ENCODE measurements around the gene SESTD1. TPM values are rescaled to one million over a fixed set of nuclear protein-coding genes. Genes with fewer than 3 reads are reported as not detected.

SESTD1 gene
- total RNA-seq, 6 donors from 2014 or later: 38.0 to 108 (median 92.4) TPM

GRCh38 chr2:179263446-179264367 lies 925 bp downstream of the SESTD1 start:
- peak overlapping the region; percentile 57 to 75 (median 72) for H3K4me3 ChIP-seq
- TF ChIP-seq CTCF (IDR thresholded peaks at IDR 0.05): no peak
- no peak for TF ChIP-seq POLR2AphosphoS5 (IDR thresholded peaks at IDR 0.05)
- no peak for TF ChIP-seq EP300 (IDR thresholded peaks at IDR 0.05)
- no peak for TF ChIP-seq POLR2A (IDR thresholded peaks at IDR 0.05)
- H3K27me3 ChIP-seq: no peaks in the 10 kb centered on the region
- H3K4me1 ChIP-seq: peaks cover 14 to 30% (median 22%) of the 10 kb centered on the region in 4 donors
- 1 to 2% methylated on average over 28 to 39 of the region's 62 CpGs for WGBS, 2 donors
- H3K27ac ChIP-seq: peak overlapping the region; percentile 87 to 93 (median 91)
- ATAC-seq (ENCODE audit: low FRiP score in 2 of 2) (peak; percentile 58 to 66), DNase-seq (peak; percentile 51 to 90)
- H3K9me3 ChIP-seq: no peaks in the 10 kb centered on the region
- H3K36me3 ChIP-seq: no peaks in the 10 kb centered on the region

- Histone ChIP-seq H3K27ac (peak overlapping the region; percentile 87 to 93 (median 91)), H3K27me3 (no peaks in the 10 kb centered on the region), H3K4me3 (peak overlapping the region; percentile 57 to 75 (median 72)), H3K4me1 (peaks cover 14 to 23% (median 22%) of the 10 kb centered on the region in 4 donors), H3K36me3 (no peaks in the 10 kb centered on the region), H3K9me3 (no peaks in the 10 kb centered on the region)
- WGBS, 2 donors: 27% methylated on average over 4 of the region's 4 CpGs
- TF ChIP-seq EP300 (IDR thresholded peaks at IDR 0.05): no peak
- TF ChIP-seq CTCF (IDR thresholded peaks at IDR 0.05): no peak
- no peak for TF ChIP-seq POLR2A (IDR thresholded peaks at IDR 0.05)
- TF ChIP-seq POLR2AphosphoS5 (IDR thresholded peaks at IDR 0.05): no peak
- ATAC-seq (ENCODE audit: low FRiP score in 2 of 2) (no peak), DNase-seq (no peak)
Observed at GRCh38 chr2:179263015-179263414, 1.6 kb downstream of the SESTD1 start.

GRCh38 chr2:179262077-179262660 lies 2.5 kb downstream of the SESTD1 start:
- Histone ChIP-seq H3K36me3 (no peaks in the 10 kb centered on the region), H3K9me3 (no peaks in the 10 kb centered on the region), H3K4me1 (peaks cover 14 to 21% (median 20%) of the 10 kb centered on the region in 4 donors), H3K4me3 (peak overlapping the region in 1 of 4 donors; percentile 75), H3K27me3 (no peaks in the 10 kb centered on the region), H3K27ac (peak overlapping the region in 1 of 4 donors; percentile 10)
- WGBS, 2 donors: 82 to 90% methylated on average over 3 of the region's 3 CpGs
- DNase-seq (no peak), ATAC-seq (ENCODE audit: low FRiP score in 2 of 2) (no peak)
- no peak for TF ChIP-seq POLR2A (IDR thresholded peaks at IDR 0.05)
- TF ChIP-seq CTCF (IDR thresholded peaks at IDR 0.05): no peak
- no peak for TF ChIP-seq EP300 (IDR thresholded peaks at IDR 0.05)
- TF ChIP-seq POLR2AphosphoS5 (IDR thresholded peaks at IDR 0.05): no peak

GRCh38 chr2:179261151-179261825 lies 3.3 kb downstream of the SESTD1 start:
- Histone ChIP-seq H3K27me3 (no peaks in the 10 kb centered on the region), H3K4me1 (peaks cover 14 to 21% (median 20%) of the 10 kb centered on the region in 4 donors), H3K27ac (no peak overlapping the region), H3K9me3 (no peaks in the 10 kb centered on the region), H3K36me3 (no peaks in the 10 kb centered on the region), H3K4me3 (peak overlapping the region in 1 of 4 donors; percentile 75)
- no peak for ATAC-seq (ENCODE audit: low FRiP score in 2 of 2)
- TF ChIP-seq EP300 (IDR thresholded peaks at IDR 0.05) (no peak), CTCF (IDR thresholded peaks at IDR 0.05) (peak in 2 of 6 experiments; percentile 7 to 21)
- WGBS, 2 donors: 47 to 91% methylated on average over 2 of the region's 2 CpGs
- no peak for DNase-seq
